Hematopoietic multipotent progenitor cell treated with erythropoietin and hydrocortisone succinate and interleukin-3 and kit ligand, for 17 days (in vitro differentiated cells): ENCODE data around the gene EPB41L2.
"Not testable (repeated sequence)": the region's sequence is repeated elsewhere in the genome, so short reads cannot be mapped to it uniquely, and the experiment has no call there.

Experiments used
- DNase-seq: peaks from one replicate; pipeline ENCODE4 v3.0.0-alpha.2; 2015; ENCODE audit warnings: low spot score

The EPB41L2 gene

GRCh38 chr6:131063028-131063763, at the start of gene EPB41L2:
Gene EPB41L2, minus strand, starts transcription at chr6:131063245. Its CDS starts 106,760 bp downstream, at chr6:130956485.
- DNase-seq, result peak; percentile 42

GRCh38 chr6:131112249-131112648, 49.2 kb upstream of the EPB41L2 start:
- DNase-seq, result no peak

DNA sequence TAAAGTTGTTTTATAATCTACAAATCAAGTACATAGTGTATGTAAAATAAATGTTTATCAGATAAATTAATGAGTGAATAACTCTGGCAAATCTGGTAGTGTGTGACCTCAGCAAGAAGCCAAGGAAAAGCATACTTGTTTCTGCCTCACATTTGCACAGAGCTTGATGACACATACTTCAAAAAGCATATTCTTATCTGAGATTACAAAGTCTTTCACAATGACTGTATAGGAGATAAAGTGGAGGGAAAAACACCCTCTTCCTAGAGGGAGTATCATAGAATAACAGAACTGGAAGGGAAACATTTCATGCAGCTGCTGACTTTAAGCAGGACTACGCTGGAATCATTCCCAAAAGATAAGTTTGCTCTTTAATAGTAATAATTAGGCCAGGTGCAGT, 44.1 kb upstream of the EPB41L2 start:
- DNase-seq, result no peak

GRCh38 chr6:131103901-131104300, 40.9 kb upstream of the EPB41L2 start:
- no peak for DNase-seq

- no peak for DNase-seq
These were observed 40.3 kb upstream of the EPB41L2 start for GRCh38 chr6:131103296-131103695.

GRCh38 chr6:131101911-131102680, 39.1 kb upstream of the EPB41L2 start:
- no peak for DNase-seq

DNA sequence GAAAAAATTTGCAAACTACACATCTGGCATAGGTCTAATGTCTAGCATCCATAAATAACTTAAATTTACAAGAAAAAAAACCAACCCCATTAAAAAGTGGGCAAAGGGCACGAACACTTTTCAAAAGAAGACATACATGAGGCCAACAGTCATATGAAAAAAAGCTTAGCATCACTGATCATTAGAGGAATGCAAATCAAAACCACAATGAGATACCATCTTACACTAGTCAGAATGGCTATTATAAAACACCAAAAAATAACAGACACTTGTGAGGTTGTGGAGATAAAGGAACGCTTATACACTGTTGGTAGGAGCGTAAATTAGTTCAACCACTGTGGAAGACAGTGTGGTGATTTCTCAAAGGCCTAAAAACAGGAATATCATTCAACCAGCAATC, 33.7 kb upstream of the EPB41L2 start:
- no peak for DNase-seq

GRCh38 chr6:131093334-131093733, 30.3 kb upstream of the EPB41L2 start:
- DNase-seq, result no peak

DNA sequence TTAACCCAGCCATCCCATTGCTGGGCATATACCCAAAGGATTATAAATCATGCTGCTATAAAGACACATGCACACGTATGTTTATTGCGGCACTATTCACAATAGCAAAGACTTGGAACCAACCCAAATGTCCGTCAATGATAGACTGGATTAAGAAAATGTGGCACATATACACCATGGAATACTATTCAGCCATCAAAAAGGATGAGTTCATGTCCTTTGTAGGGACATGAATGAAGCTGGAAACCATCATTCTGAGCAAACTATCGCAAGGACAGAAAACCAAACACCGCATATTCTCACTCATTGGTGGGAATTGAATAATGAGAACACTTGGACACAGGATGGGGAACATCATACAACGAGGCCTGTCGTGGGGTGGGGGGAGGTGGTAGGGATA, 28.9 kb upstream of the EPB41L2 start:
- not testable (repeated sequence) for DNase-seq

DNA sequence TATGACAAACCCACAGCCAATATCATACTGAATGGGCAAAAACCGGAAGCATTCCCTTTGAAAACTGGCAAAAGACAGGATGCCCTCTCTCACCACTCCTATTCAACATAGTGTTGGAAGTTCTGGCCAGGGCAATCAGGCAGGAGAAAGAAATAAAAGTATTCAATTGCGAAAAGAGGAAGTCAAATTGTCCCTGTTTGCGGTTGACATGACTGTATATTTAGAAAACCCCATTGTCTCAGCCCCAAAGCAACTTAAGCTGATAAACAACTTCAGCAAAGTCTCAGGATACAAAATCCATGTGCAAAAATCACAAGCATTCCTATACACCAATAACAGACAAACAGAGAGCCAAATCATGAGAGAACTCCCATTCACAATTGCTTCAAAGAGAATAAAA, 27.3 kb upstream of the EPB41L2 start:
- not testable (repeated sequence) for DNase-seq

GRCh38 chr6:131084982-131085381, 21.9 kb upstream of the EPB41L2 start:
- no peak for DNase-seq

- DNase-seq, result no peak
These were observed 20.6 kb upstream of the EPB41L2 start for GRCh38 chr6:131083687-131084086.

- no peak for DNase-seq
These were observed 19.3 kb upstream of the EPB41L2 start for GRCh38 chr6:131082335-131082734.

GRCh38 chr6:131080084-131080483, 17.0 kb upstream of the EPB41L2 start:
- no peak for DNase-seq

DNA sequence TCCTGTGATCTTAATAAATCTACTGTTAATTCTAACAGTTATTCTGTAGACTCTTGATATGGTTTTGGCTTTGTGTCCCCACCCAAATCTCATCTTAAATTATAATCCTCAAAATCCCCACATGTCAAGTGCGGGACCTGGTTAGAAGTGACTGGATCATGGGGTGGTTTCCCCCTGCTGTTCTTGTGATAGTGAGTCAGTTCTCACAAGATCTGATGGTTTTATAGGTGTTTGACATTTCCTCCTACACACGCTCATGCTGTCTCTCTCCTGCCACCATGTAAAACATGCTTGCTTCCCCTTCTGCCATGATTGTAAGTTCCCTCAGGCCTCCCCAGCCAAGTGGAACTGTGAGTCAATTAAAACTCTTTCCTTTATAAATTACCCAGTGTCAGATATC, 10.5 kb upstream of the EPB41L2 start:
- no peak for DNase-seq

DNA sequence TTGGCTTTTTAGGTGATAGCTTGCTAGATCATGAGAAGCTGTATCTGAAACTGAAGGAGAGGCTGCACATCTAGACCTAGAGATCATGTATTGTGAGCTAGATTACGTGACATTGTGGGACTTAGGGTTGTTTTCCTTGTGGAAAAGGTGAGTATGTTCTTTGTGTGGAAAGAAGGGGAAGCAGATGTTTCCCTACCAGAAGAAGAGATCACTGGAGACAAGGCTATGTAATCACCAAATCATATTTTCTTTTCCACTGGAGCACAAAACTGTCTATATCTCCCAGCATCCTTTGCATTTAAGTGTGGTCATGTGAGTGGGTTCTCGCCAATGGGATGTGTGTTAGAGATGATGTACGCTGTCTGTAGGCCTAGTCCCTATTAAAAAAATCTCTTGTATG, 7.0 kb upstream of the EPB41L2 start:
- DNase-seq, result no peak

GRCh38 chr6:131068165-131068564, 5.1 kb upstream of the EPB41L2 start:
- DNase-seq, result no peak

DNA sequence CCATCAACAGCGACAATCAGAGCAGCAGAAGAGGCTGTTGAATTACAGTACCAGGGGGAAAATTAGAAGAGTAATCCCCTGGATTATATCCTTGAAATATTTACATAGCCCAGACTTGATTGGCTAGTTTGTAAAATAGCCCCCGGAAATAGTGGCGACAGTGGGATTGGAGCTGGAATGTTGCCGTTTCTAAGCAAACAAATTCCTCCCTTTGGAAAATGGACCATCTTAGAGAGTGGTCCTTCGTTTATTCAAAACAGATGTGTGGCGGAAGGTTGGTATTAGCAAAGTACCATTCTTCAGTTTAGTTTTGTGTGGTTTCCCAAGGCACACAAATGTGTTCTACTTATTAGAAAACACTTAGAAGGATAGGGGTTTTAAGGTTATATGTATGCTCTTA, 4.5 kb upstream of the EPB41L2 start:
- DNase-seq, result no peak

- DNase-seq, result no peak
These were observed 2.8 kb upstream of the EPB41L2 start for GRCh38 chr6:131065824-131066171.

GRCh38 chr6:131065112-131065823, 2.2 kb upstream of the EPB41L2 start:
- peak; percentile 40 for DNase-seq

- no peak for DNase-seq
These were observed 773 bp upstream of the EPB41L2 start for GRCh38 chr6:131063764-131064272.

- DNase-seq, result no peak
These were observed 611 bp downstream of the EPB41L2 start for GRCh38 chr6:131062241-131063027.
